Ovary (tissue), 9 donors: Measurements from ENCODE around the gene WWOX. TPM values are rescaled to one million over a fixed set of nuclear protein-coding genes. Genes with fewer than 3 reads are reported as not detected.

Experiments used
- DNase-seq, 5 donors: peaks; one replicate each; pipeline ENCODE4 v3.0.0-alpha.2; 2019 to 2020
- H3K27ac ChIP-seq, 2 donors: fragments of 200-600 bp; one replicate each; pipeline versions ENCODE4 v1.5.1 to v1.8.0; 2019 to 2022
- H3K27me3 ChIP-seq: fragments of 200-600 bp; one replicate; pipeline ENCODE4 v1.8.0; 2022
- H3K36me3 ChIP-seq: fragments of 200-600 bp; sonication (generic); one replicate; pipeline ENCODE4 v1.5.1; 2019
- H3K4me1 ChIP-seq: one replicate; pipeline ENCODE4 v1.8.1; 2013; ENCODE audit warnings: mild to moderate bottlenecking, moderate library complexity; ENCODE audit not compliant: insufficient read depth
- H3K4me3 ChIP-seq: fragments of 200-600 bp; sonication (generic); one replicate; pipeline ENCODE4 v1.5.1; 2017
- H3K9me3 ChIP-seq, 2 donors: fragments of 200-600 bp in 1 of 2; sonication (generic) in 1 of 2; one replicate each; pipeline versions ENCODE4 v1.5.1 to v1.8.1; 2013 to 2019; ENCODE audit warnings: mild to moderate bottlenecking in 1 of 2, moderate library complexity in 1 of 2
- CTCF ChIP-seq, 3 donors: fragments of 450-650 bp in 2 of 3; fragments of 200-600 bp in 1 of 3; IDR thresholded peaks; one replicate each; pipeline versions ENCODE4 v1.5.1 to v1.8.0; 2016 to 2022; ENCODE audit warnings: antibody characterized with exemption in 3 of 3, mild to moderate bottlenecking in 1 of 3
- EP300 ChIP-seq: sonication (generic); formaldehyde crosslinking; IDR thresholded peaks from one replicate; pipeline ENCODE4 v1.6.1; 2017; ENCODE audit warnings: antibody characterized with exemption
- POLR2A ChIP-seq: fragments of 450-650 bp; IDR thresholded peaks from one replicate; pipeline ENCODE4 v1.6.1; 2017; ENCODE audit warnings: antibody characterized with exemption, mild to moderate bottlenecking, moderate library complexity
- WGBS, 3 donors: extraction: QIAGEN DNeasy Blood & Tissue Kit in 1 of 3; methylation state at CpG; one replicate each; pipeline versions ENCODE4 v1.1.5 to v1.1.7; 2013 to 2017; 5-methylcytosine and 5-hydroxymethylcytosine counted together
- intact Hi-C, 4 donors: fragments of 100-400 bp; cut with DNase I; formaldehyde crosslinking; loops; one replicate each; pipeline versions ENCODE4 v1.11.0 to v1.15.1; 2022 to 2023
- polyA plus RNA-seq, 2 donors: library from polyadenylated mRNA; stranded (reverse); fragments of 200-250 nt in 1 of 2; fragments of 350-450 nt in 1 of 2; fragmentation: Illumina TruSeq in 1 of 2; extraction: RNeasy Lipid Tissue Mini Kit (QIAGEN cat#74804) in 1 of 2; gene quantifications; one replicate each; pipeline ENCODE4 v1.2.3, GENCODE V29; 2013 to 2014
- total RNA-seq, 7 donors: library from RNA; depleted of rRNA in 2 of 7; stranded (reverse); fragments of >200 nt in 2 of 7; fragmentation: NEBNext Ultra II Directional in 3 of 7; extraction: Animal tissue kit (Norgen Biotek cat#: 25700) in 3 of 7; gene quantifications; one replicate each; pipeline versions ENCODE4 v1.1.0 to v1.2.4, GENCODE V29; 2016 to 2023
- donor health status: DM: no; HTN: no; CAD: no; lungs with moderate emphysema.
- donor health status: DM: no; HTN: no; CAD: no.
- donor health status: Bipolar disorder and iron deficiency.
- donor health status: DM: yes; HTN: yes; CAD: no.
- donor health status: DM: no; HTN: no; CAD: no.
- donor health status: DM: yes; HTN: yes; CAD: no.

Gene WWOX
- total and polyA plus RNA-seq, 9 donors = 11.0 to 40.5 (median 25.2) TPM

DNA sequence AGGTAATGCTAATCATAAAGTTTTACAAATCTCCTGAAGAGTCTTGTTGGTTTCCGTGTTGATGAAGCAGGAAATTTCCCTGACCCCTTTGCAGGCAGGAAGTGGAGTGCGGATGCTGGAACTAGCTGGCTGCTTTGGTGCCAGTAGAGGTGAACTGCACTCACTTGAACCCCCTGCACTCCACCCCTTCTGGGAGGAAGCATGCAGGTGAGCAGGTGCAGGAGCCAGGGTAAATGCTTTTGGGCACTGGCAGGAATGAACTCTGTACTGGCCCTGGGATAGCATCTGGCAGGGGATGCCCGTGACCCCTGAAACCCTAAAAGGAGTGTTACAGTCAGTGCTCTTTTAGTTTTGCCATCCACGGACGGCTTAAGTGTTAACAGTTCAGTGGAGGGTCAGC is 430.4 kb downstream of the WWOX start:
- WGBS, 3 donors = 86 to 92% (median 89%) methylated on average over 5 of the region's 5 CpGs
- H3K4me3 ChIP-seq = no peak overlapping the region
- TF ChIP-seq CTCF (IDR thresholded peaks at IDR 0.05) (no peak), POLR2A (no peak), EP300 (no peak)
- no peaks in the 10 kb centered on the region for H3K4me1 ChIP-seq
- no peaks in the 10 kb centered on the region for H3K27me3 ChIP-seq
- H3K9me3 ChIP-seq = no peaks in the 10 kb centered on the region
- no peaks in the 10 kb centered on the region for H3K36me3 ChIP-seq
- H3K27ac ChIP-seq = no peak overlapping the region
- intact Hi-C loops = no loop called here
- no peak for DNase-seq

- no peak overlapping the region for H3K27ac ChIP-seq
- no peaks in the 10 kb centered on the region for H3K27me3 ChIP-seq
- no peaks in the 10 kb centered on the region for H3K4me1 ChIP-seq
- no peak overlapping the region for H3K4me3 ChIP-seq
- intact Hi-C loops = no loop called here
- no peaks in the 10 kb centered on the region for H3K36me3 ChIP-seq
- WGBS, 3 donors = 72 to 79% (median 72%) methylated on average over 4 of the region's 4 CpGs
- no peak for DNase-seq
- TF ChIP-seq EP300 (no peak), POLR2A (no peak), CTCF (IDR thresholded peaks at IDR 0.05) (no peak)
- H3K9me3 ChIP-seq = no peaks in the 10 kb centered on the region
Observed at GRCh38 chr16:78530283-78530682, 430.8 kb downstream of the WWOX start.

DNA sequence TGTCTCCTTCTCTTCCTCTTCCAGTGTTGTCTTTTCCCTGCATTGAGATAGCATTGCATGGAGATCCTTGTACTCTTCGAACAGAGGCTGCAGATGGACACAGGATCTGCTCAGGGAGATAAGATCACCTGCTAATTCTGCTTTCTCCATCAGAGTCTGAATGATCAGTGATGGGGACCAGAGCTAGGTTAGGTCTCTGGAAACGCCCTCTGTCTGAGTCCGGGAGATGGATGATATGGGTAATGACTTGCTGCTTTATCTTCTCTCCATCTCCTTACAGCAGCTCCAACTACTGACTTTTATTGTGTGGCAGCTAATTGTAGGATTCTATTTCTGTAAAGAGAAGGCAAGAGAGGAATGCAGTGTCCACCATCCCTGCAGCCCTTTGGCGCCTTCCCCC is 435.6 kb downstream of the WWOX start:
- TF ChIP-seq CTCF (IDR thresholded peaks at IDR 0.05) (no peak), POLR2A (no peak), EP300 (no peak)
- H3K27me3 ChIP-seq = no peaks in the 10 kb centered on the region
- 77 to 86% (median 86%) methylated on average over 4 of the region's 4 CpGs for WGBS, 3 donors
- DNase-seq = no peak
- intact Hi-C loops = no loop called here
- no peaks in the 10 kb centered on the region for H3K4me1 ChIP-seq
- no peaks in the 10 kb centered on the region for H3K9me3 ChIP-seq
- H3K27ac ChIP-seq = no peak overlapping the region
- no peaks in the 10 kb centered on the region for H3K36me3 ChIP-seq
- H3K4me3 ChIP-seq = no peak overlapping the region

- Histone ChIP-seq H3K4me3 (no peak overlapping the region), H3K36me3 (no peaks in the 10 kb centered on the region), H3K27me3 (no peaks in the 10 kb centered on the region), H3K9me3 (no peaks in the 10 kb centered on the region), H3K4me1 (no peaks in the 10 kb centered on the region), H3K27ac (no peak overlapping the region)
- DNase-seq = no peak
- no peak for TF ChIP-seq POLR2A
- no peak for TF ChIP-seq EP300
- TF ChIP-seq CTCF (IDR thresholded peaks at IDR 0.05) = no peak
- WGBS, 3 donors = 92 to 93% (median 93%) methylated on average over 10 of the region's 10 CpGs
- intact Hi-C loops = no loop called here
Observed at GRCh38 chr16:78537511-78537910, 438.1 kb downstream of the WWOX start.

DNA sequence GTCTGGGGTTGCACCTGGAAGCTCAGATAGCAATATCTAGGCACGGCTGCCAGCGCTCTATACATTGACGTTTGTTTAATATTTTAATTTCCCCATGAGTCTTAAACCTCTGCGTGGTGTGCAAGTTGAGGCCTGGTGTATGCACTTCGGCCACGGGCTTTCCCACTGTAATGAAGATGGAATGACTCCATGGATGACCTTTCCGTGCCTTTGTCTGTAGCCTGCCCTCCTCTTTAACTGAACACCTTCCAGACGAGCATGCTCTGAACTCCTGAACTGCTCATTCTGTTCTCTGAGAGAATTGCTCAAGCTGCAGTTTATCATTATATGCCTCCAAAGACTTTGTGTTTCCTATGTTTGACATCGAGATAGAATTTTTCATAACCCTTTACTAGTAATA is 438.8 kb downstream of the WWOX start:
- no peak overlapping the region for H3K27ac ChIP-seq
- no peak for DNase-seq
- no peak overlapping the region for H3K4me3 ChIP-seq
- 63 to 70% (median 64%) methylated on average over 9 of the region's 9 CpGs for WGBS, 3 donors
- H3K27me3 ChIP-seq = no peaks in the 10 kb centered on the region
- no peak for TF ChIP-seq CTCF (IDR thresholded peaks at IDR 0.05)
- no peak for TF ChIP-seq POLR2A
- no peak for TF ChIP-seq EP300
- no peaks in the 10 kb centered on the region for H3K9me3 ChIP-seq
- H3K4me1 ChIP-seq = peaks cover 2% of the 10 kb centered on the region
- intact Hi-C loops = no loop called here
- no peaks in the 10 kb centered on the region for H3K36me3 ChIP-seq
